Heart right ventricle (tissue), 16 donors: ENCODE results near the gene LEMD1. TPM values are rescaled to one million over a fixed set of nuclear protein-coding genes. Genes with fewer than 3 reads are reported as not detected.

Experiments
- ATAC-seq, 8 donors: fragments of 200-7000 bp; cut with Tn5 transposase; one replicate each; pipeline ENCODE4 v1.9.1; 2020; ENCODE audit warnings: mild to moderate bottlenecking in 8 of 8, moderate library complexity in 8 of 8, moderate number of reproducible peaks in 1 of 8
- DNase-seq, 2 donors: peaks; one replicate each; pipeline ENCODE4 v3.0.0-alpha.2; 2020
- H3K27ac ChIP-seq, 10 donors: fragments of 200-600 bp; sonication (generic) in 2 of 10; one replicate each; pipeline versions ENCODE4 v1.5.0 to v1.8.0; 2020 to 2022; ENCODE audit warnings: mild to moderate bottlenecking in 3 of 10
- H3K27me3 ChIP-seq, 7 donors: fragments of 200-600 bp; one replicate each; pipeline ENCODE4 v1.8.0; 2021 to 2022; ENCODE audit warnings: mild to moderate bottlenecking in 2 of 7
- H3K36me3 ChIP-seq, 9 donors: fragments of 200-600 bp; sonication (generic) in 1 of 9; one replicate each; pipeline versions ENCODE4 v1.5.0 to v1.8.0; 2020 to 2022; ENCODE audit warnings: mild to moderate bottlenecking in 2 of 9
- H3K4me1 ChIP-seq, 9 donors: fragments of 200-600 bp; sonication (generic) in 1 of 9; one replicate each; pipeline versions ENCODE4 v1.5.0 to v1.8.0; 2020 to 2022; ENCODE audit warnings: mild to moderate bottlenecking in 4 of 9
- H3K4me3 ChIP-seq, 10 donors: fragments of 200-600 bp; sonication (generic) in 2 of 10; one replicate each; pipeline versions ENCODE4 v1.5.0 to v1.8.0; 2020 to 2022; ENCODE audit warnings: mild to moderate bottlenecking in 7 of 10, moderate library complexity in 2 of 10
- H3K9me3 ChIP-seq, 11 donors: fragments of 200-600 bp in 10 of 11; sonication (generic) in 2 of 11; one replicate each; pipeline versions ENCODE4 v1.5.0 to v1.8.0; 2013 to 2022; ENCODE audit warnings: mild to moderate bottlenecking in 2 of 11, control low read depth in 1 of 11, moderate library complexity in 1 of 11
- WGBS, 2 donors: extraction: QIAGEN DNeasy Blood & Tissue Kit; methylation state at CpG; one replicate each; pipeline ENCODE4 v1.1.7; 2013; ENCODE audit warnings: inconsistent platforms in 1 of 2; 5-methylcytosine and 5-hydroxymethylcytosine counted together
- intact Hi-C, 10 donors: fragments of 100-400 bp; cut with DNase I; formaldehyde crosslinking; loops; one replicate each; pipeline versions ENCODE4 v1.11.1 to v1.14.2; 2022
- polyA plus RNA-seq, 2 donors: library from polyadenylated mRNA; stranded (reverse); fragments of 200-250 nt; gene quantifications; one replicate each; pipeline ENCODE4 v1.2.3, GENCODE V29; 2013
- total RNA-seq, 10 donors: library from RNA; stranded (reverse); fragmentation: NEBNext Ultra II Directional in 3 of 10; extraction: Animal tissue kit (Norgen Biotek cat#: 25700) in 3 of 10; gene quantifications; one replicate each; pipeline versions ENCODE4 v1.2.1 to v1.2.4, GENCODE V29; 2021 to 2023
- TF ChIP-seq, protein P1 (sequence below), 9 donors: fragments of 200-600 bp; sonication (generic) in 2 of 9; IDR thresholded peaks; one replicate each; pipeline versions ENCODE4 v1.5.0 to v1.8.0; 2021 to 2022; ENCODE audit warnings: antibody characterized with exemption in 9 of 9, mild to moderate bottlenecking in 5 of 9, moderate library complexity in 1 of 9
- donor health status: Arrhythmogenic right ventricular cardiomyopathy.
- donor health status: ischemic (EF 13 %, LVEDD 7.1; RV severe dilation, severe dysfunction).
- donor health status: healthy with polysubstance abuse.
- donor health status: DM: no; HTN: yes; CAD: no.
- donor health status: DM: no; HTN: no; CAD: no.
- donor health status: ischemic (EF 25% LVEDD 6.9; RV normal size, moderate dysfunction).
- donor health status: ischemic (EF 25% LVEDD 5.7; RV mildly dilated, moderate dysfunction).
- donor health status: healthy.
- donor health status: DM: yes; HTN: yes; CAD: no.
- donor health status: Ischemic cardiomyopathy.
- donor health status: ischemic (EF 35%, LVEDD 5.7; RV mildly dilated, moderate dysfunction).
- donor health status: nonischemic (EF 11% LVEDD 7.7; RV severe dilation, severe dysfunction).
- donor health status: DM: yes; HTN: yes; CAD: no.
- donor health status: PGD.
- donor health status: ischemic (EF 29% LVEDD 5.4; RV normal size, mild dysfunction).
- donor health status: nonischemic (EF 23%, LVEDD 6.1; RV moderate dilation, normal function).

LEMD1 gene
- total and polyA plus RNA-seq, 12 donors = not detected

- TF ChIP-seq, protein P1, sequence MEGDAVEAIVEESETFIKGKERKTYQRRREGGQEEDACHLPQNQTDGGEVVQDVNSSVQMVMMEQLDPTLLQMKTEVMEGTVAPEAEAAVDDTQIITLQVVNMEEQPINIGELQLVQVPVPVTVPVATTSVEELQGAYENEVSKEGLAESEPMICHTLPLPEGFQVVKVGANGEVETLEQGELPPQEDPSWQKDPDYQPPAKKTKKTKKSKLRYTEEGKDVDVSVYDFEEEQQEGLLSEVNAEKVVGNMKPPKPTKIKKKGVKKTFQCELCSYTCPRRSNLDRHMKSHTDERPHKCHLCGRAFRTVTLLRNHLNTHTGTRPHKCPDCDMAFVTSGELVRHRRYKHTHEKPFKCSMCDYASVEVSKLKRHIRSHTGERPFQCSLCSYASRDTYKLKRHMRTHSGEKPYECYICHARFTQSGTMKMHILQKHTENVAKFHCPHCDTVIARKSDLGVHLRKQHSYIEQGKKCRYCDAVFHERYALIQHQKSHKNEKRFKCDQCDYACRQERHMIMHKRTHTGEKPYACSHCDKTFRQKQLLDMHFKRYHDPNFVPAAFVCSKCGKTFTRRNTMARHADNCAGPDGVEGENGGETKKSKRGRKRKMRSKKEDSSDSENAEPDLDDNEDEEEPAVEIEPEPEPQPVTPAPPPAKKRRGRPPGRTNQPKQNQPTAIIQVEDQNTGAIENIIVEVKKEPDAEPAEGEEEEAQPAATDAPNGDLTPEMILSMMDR (IDR thresholded peaks at IDR 0.05) = no peak
- DNase-seq (no peak), ATAC-seq (no peak)
- Histone ChIP-seq H3K4me3 (no peak overlapping the region), H3K4me1 (peaks cover 0 to 13% (median 0%) of the 10 kb centered on the region in 9 donors), H3K27me3 (peaks cover 7 to 27% (median 24%) of the 10 kb centered on the region in 7 donors), H3K36me3 (no peaks in the 10 kb centered on the region), H3K9me3 (no peaks in the 10 kb centered on the region), H3K27ac (no peak overlapping the region)
- intact Hi-C loops = loop anchor here in 6 of 10 donors (2.0 to 10.0 kb wide), 5 partner anchors 72 to 132 kb away; no protein-coding TSS in a partner anchor
- 87 to 88% methylated on average over 3 of the region's 3 CpGs for WGBS, 2 donors
Observed at GRCh38 chr1:205355075-205355453, 66.8 kb downstream of the LEMD1 start.

GRCh38 chr1:205354259-205355074, 67.4 kb downstream of the LEMD1 start:
- Histone ChIP-seq H3K27ac (no peak overlapping the region), H3K27me3 (peaks cover 7 to 27% (median 20%) of the 10 kb centered on the region in 7 donors), H3K4me1 (peaks cover 0 to 19% (median 0%) of the 10 kb centered on the region in 9 donors), H3K9me3 (no peaks in the 10 kb centered on the region), H3K36me3 (no peaks in the 10 kb centered on the region), H3K4me3 (no peak overlapping the region)
- intact Hi-C loops = loop anchor here in 9 of 10 donors (2.0 to 10.0 kb wide), 5 partner anchors 73 to 133 kb away; no protein-coding TSS in a partner anchor
- ATAC-seq (peak in 4 of 8 donors; percentile 43 to 61 (median 47)), DNase-seq (peak in 1 of 2 donors; percentile 56)
- WGBS, 2 donors = 38 to 45% methylated on average over 5 of the region's 5 CpGs
- TF ChIP-seq, protein P1 (IDR thresholded peaks at IDR 0.05) = peak; percentile 71 to 90 (median 83)

DNA sequence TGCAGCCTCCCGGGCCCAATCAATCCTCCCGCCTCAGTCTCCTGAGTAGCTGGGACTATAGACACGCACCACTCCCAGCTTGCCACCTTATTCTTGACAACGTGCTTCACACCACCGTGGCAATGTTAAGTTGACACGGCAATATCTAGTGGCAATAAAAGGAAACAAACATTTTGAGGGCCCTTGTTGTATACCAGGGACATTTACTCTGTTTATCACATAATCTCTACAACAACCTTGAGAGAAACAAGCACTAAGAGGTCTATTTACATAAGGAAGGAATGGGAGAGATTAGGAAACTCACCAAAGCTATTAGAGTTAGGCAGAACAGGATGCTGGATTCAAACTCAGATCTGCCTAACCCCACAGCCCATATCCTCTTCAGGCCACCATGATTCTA, 68.2 kb downstream of the LEMD1 start:
- H3K4me1 ChIP-seq = peaks cover 0 to 19% (median 0%) of the 10 kb centered on the region in 9 donors
- H3K4me3 ChIP-seq = no peak overlapping the region
- DNase-seq (no peak), ATAC-seq (no peak)
- 91 to 93% methylated on average over 6 of the region's 6 CpGs for WGBS, 2 donors
- H3K36me3 ChIP-seq = no peaks in the 10 kb centered on the region
- no peaks in the 10 kb centered on the region for H3K9me3 ChIP-seq
- TF ChIP-seq, protein P1 (IDR thresholded peaks at IDR 0.05) = no peak
- H3K27me3 ChIP-seq = peaks cover 7 to 27% (median 20%) of the 10 kb centered on the region in 7 donors
- H3K27ac ChIP-seq = no peak overlapping the region
- intact Hi-C loops = loop anchor here in 8 of 10 donors (2.0 to 10.0 kb wide), 4 partner anchors 81 to 134 kb away; no protein-coding TSS in a partner anchor

GRCh38 chr1:205353191-205353590, 68.7 kb downstream of the LEMD1 start:
- no peak for DNase-seq
- WGBS, 2 donors = 86 to 94% methylated on average over 4 of the region's 4 CpGs
- Histone ChIP-seq H3K27ac (no peak overlapping the region), H3K36me3 (no peaks in the 10 kb centered on the region), H3K4me3 (no peak overlapping the region), H3K9me3 (no peaks in the 10 kb centered on the region), H3K27me3 (peaks cover 7 to 27% (median 20%) of the 10 kb centered on the region in 7 donors), H3K4me1 (peaks cover 0 to 19% (median 0%) of the 10 kb centered on the region in 9 donors)
- TF ChIP-seq, protein P1 (IDR thresholded peaks at IDR 0.05) = no peak
- no peak for ATAC-seq
- intact Hi-C loops = loop anchor here in 7 of 10 donors (5.0 to 10.0 kb wide), 3 partner anchors 82 to 134 kb away; no protein-coding TSS in a partner anchor
